Type B pancreatic cell (in vitro differentiated cells): ENCODE results near the gene UBE3C. TPM values are rescaled to one million over a fixed set of nuclear protein-coding genes. Genes with fewer than 3 reads are reported as not detected.

Experiments
- DNase-seq: peaks from one replicate; pipeline ENCODE4 v3.0.0; 2021; ENCODE audit warnings: mixed read lengths; ENCODE audit not compliant: unreplicated experiment; ENCODE audit errors: extremely low spot score
- H3K27ac Mint-ChIP-seq: 2 replicates; pipeline ENCODE4 v1.8.0; 2021; ENCODE audit warnings: mild to moderate bottlenecking, mixed read lengths
- H3K27me3 Mint-ChIP-seq: 2 replicates; pipeline ENCODE4 v1.8.0; 2021; ENCODE audit warnings: mixed read lengths
- H3K36me3 Mint-ChIP-seq: 2 replicates; pipeline ENCODE4 v1.8.0; 2021; ENCODE audit warnings: mixed read lengths
- H3K4me1 Mint-ChIP-seq: one replicate; pipeline ENCODE4 v1.8.0; 2021; ENCODE audit warnings: mixed read lengths; ENCODE audit not compliant: unreplicated experiment
- H3K4me3 Mint-ChIP-seq: 2 replicates; pipeline ENCODE4 v1.8.0; 2021; ENCODE audit warnings: mild to moderate bottlenecking, mixed read lengths
- H3K9me3 Mint-ChIP-seq: 2 replicates; pipeline ENCODE4 v1.8.0; 2021; ENCODE audit warnings: mixed read lengths
- CTCF ChIP-seq: fragments of 200-600 bp; sonication (generic); conservative IDR thresholded peaks from 2 replicates; pipeline ENCODE4 v1.5.0; 2021; ENCODE audit warnings: antibody characterized with exemption, mild to moderate bottlenecking
- total RNA-seq: library from RNA; stranded (reverse); gene quantifications from 2 replicates; pipeline ENCODE4 v1.2.1, GENCODE V29; 2021; ENCODE audit warnings: low replicate concordance

UBE3C gene
- total RNA-seq, 1 donor from 2014 or later: 51.6 TPM

- Mint-ChIP-seq H3K4me3 (no peak overlapping the region), H3K36me3 (no peaks in the 10 kb centered on the region)
These were observed 5.4 kb upstream of the UBE3C start for GRCh38 chr7:157133304-157133703.

GRCh38 chr7:157136372-157136771, 2.4 kb upstream of the UBE3C start:
- peaks cover 4% of the 10 kb centered on the region for H3K9me3 Mint-ChIP-seq
- no peak for DNase-seq
- TF ChIP-seq CTCF: peak; percentile 48
- peaks cover 9% of the 10 kb centered on the region for H3K36me3 Mint-ChIP-seq
- peaks cover 20% of the 10 kb centered on the region for H3K4me1 Mint-ChIP-seq
- peaks cover 2% of the 10 kb centered on the region for H3K27me3 Mint-ChIP-seq
- peak overlapping the region; percentile 82 for H3K4me3 Mint-ChIP-seq
- H3K27ac Mint-ChIP-seq: peak overlapping the region; percentile 81

More at GRCh38 chr7:157133304-157133703, 5.4 kb upstream of the UBE3C start:
- H3K9me3 Mint-ChIP-seq: peaks cover 4% of the 10 kb centered on the region
- peaks cover 13% of the 10 kb centered on the region for H3K27me3 Mint-ChIP-seq
- no peak for TF ChIP-seq CTCF
- H3K27ac Mint-ChIP-seq: no peak overlapping the region
- DNase-seq: no peak
- peaks cover 4% of the 10 kb centered on the region for H3K4me1 Mint-ChIP-seq

GRCh38 chr7:157138101-157138423, 664 bp upstream of the UBE3C start:
- Mint-ChIP-seq H3K4me3 (peak overlapping the region; percentile 89), H3K9me3 (peaks cover 4% of the 10 kb centered on the region), H3K27ac (peak overlapping the region; percentile 87), H3K4me1 (peaks cover 27% of the 10 kb centered on the region), H3K36me3 (peaks cover 16% of the 10 kb centered on the region), H3K27me3 (no peaks in the 10 kb centered on the region)
- TF ChIP-seq CTCF: no peak
- no peak for DNase-seq

GRCh38 chr7:157139111-157139809, 534 bp downstream of the UBE3C start:
- Mint-ChIP-seq H3K9me3 (peaks cover 4% of the 10 kb centered on the region), H3K27ac (peak overlapping the region; percentile 75), H3K4me3 (peak overlapping the region; percentile 92), H3K36me3 (peaks cover 28% of the 10 kb centered on the region), H3K27me3 (no peaks in the 10 kb centered on the region), H3K4me1 (peaks cover 39% of the 10 kb centered on the region)
- no peak for TF ChIP-seq CTCF
- no peak for DNase-seq

GRCh38 chr7:157139810-157140510, 1.2 kb downstream of the UBE3C start:
- DNase-seq: no peak
- no peaks in the 10 kb centered on the region for H3K27me3 Mint-ChIP-seq
- H3K27ac Mint-ChIP-seq: peak overlapping the region; percentile 75
- TF ChIP-seq CTCF: no peak
- H3K9me3 Mint-ChIP-seq: peaks cover 4% of the 10 kb centered on the region
- H3K4me1 Mint-ChIP-seq: peaks cover 39% of the 10 kb centered on the region
- H3K36me3 Mint-ChIP-seq: peaks cover 34% of the 10 kb centered on the region
- H3K4me3 Mint-ChIP-seq: peak overlapping the region; percentile 92
